OCI-LY7 (cell line): ENCODE results near the gene RASGRP4. TPM values are rescaled to one million over a fixed set of nuclear protein-coding genes. Genes with fewer than 3 reads are reported as not detected.
"Not testable (repeated sequence)": the region's sequence is repeated elsewhere in the genome, so short reads cannot be mapped to it uniquely, and the experiment has no call there.

Experiments
- Bru-seq: library from RNA; stranded (reverse); fragments of 400-500 nt; gene quantifications from one replicate; lab custom pipeline; 2021; lab: Mats Ljungman, UMichigan
- BruChase-seq, 2 experiments: library from RNA; stranded (reverse); fragments of 400-500 nt; gene quantifications; one replicate each; lab custom pipeline; 2021; lab: Mats Ljungman, UMichigan
- BruUV-seq: library from RNA; stranded (reverse); fragments of 400-500 nt; replicated peaks from 2 replicates; lab custom pipeline; 2021; lab: Mats Ljungman, UMichigan
- CTCF ChIA-PET: fragments of 300-600 bp; sonication (Branson Sonifier 250); formaldehyde crosslinking; loops from one replicate; lab custom pipeline; 2022; ENCODE audit warnings: antibody characterized with exemption; ENCODE audit not compliant: unreplicated experiment; lab: Charles Lee
- POLR2A ChIA-PET: fragments of 300-600 bp; sonication (Branson Sonifier 250); formaldehyde crosslinking; loops from one replicate; lab custom pipeline; 2022; ENCODE audit warnings: antibody characterized with exemption; lab: Charles Lee
- DNase-seq: peaks from one replicate; pipeline ENCODE4 v3.0.0-alpha.2; 2015; ENCODE audit warnings: low spot score
- H2AFZ ChIP-seq: fragments of 200-600 bp; sonication (generic), shearing (Covaris generic); 2 replicates; pipeline ENCODE4 v1.6.1; 2014; ENCODE audit warnings: mild to moderate bottlenecking, antibody characterized with exemption, low read length, moderate library complexity
- H3K27ac ChIP-seq: fragments of 200-600 bp; sonication (generic); 2 replicates; pipeline ENCODE4 v1.5.1; 2014; ENCODE audit warnings: mixed run types, low read depth, mild to moderate bottlenecking, moderate library complexity, low read length, inconsistent platforms; ENCODE audit not compliant: poor library complexity, severe bottlenecking
- H3K36me3 ChIP-seq: fragments of 200-600 bp; sonication (generic); 2 replicates; pipeline ENCODE4 v1.6.1; 2014; ENCODE audit warnings: mild to moderate bottlenecking, antibody characterized with exemption, low read length, moderate library complexity, mixed read lengths; ENCODE audit not compliant: insufficient read depth
- H3K4me1 ChIP-seq: fragments of 200-600 bp; sonication (generic); 2 replicates; pipeline ENCODE4 v1.5.1; 2014; ENCODE audit warnings: mild to moderate bottlenecking, low read length; ENCODE audit not compliant: insufficient read depth, poor library complexity, severe bottlenecking
- H3K4me2 ChIP-seq: fragments of 200-600 bp; sonication (generic); 2 replicates; pipeline ENCODE4 v1.6.1; 2014; ENCODE audit warnings: mild to moderate bottlenecking, low read length
- H3K4me3 ChIP-seq: fragments of 200-600 bp; sonication (generic); 2 replicates; pipeline ENCODE4 v1.5.1; 2014; ENCODE audit warnings: mild to moderate bottlenecking, low read depth, low read length; ENCODE audit not compliant: poor library complexity, severe bottlenecking
- H3K79me2 ChIP-seq: fragments of 200-600 bp; sonication (generic); 2 replicates; pipeline ENCODE4 v1.6.1; 2016; ENCODE audit warnings: low read depth, mild to moderate bottlenecking, low read length, moderate library complexity, mixed read lengths; ENCODE audit not compliant: insufficient read depth
- H3K9me2 ChIP-seq: fragments of 200-600 bp; sonication (generic); 2 replicates; pipeline ENCODE4 v1.6.1; 2016; ENCODE audit warnings: mild to moderate bottlenecking, low read length, mixed read lengths; ENCODE audit not compliant: insufficient read depth
- H3K9me3 ChIP-seq: fragments of 200-600 bp; sonication (generic); 2 replicates; pipeline ENCODE4 v1.6.1; 2014; ENCODE audit warnings: mild to moderate bottlenecking, mixed run types, low read length, mixed read lengths
- H4K20me1 ChIP-seq: fragments of 200-600 bp; sonication (generic); 2 replicates; pipeline ENCODE4 v1.6.1; 2014; ENCODE audit warnings: mild to moderate bottlenecking, antibody characterized with exemption, low read length, moderate library complexity, mixed read lengths; ENCODE audit not compliant: insufficient read depth
- CTCF ChIP-seq: fragments of 200-600 bp; sonication (generic); conservative IDR thresholded peaks from 2 replicates; pipeline ENCODE4 v1.5.1; 2014; ENCODE audit warnings: mild to moderate bottlenecking, antibody characterized with exemption, low read length, moderate library complexity, mixed read lengths
- EZH2phosphoT487 ChIP-seq: fragments of 200-600 bp; sonication (generic); IDR thresholded peaks from 2 replicates; pipeline ENCODE4 v1.6.1; 2018; ENCODE audit warnings: low read depth, borderline replicate concordance, mild to moderate bottlenecking, mixed run types, antibody characterized with exemption, low read length, moderate library complexity, mixed read lengths
- intact Hi-C: fragments of 100-400 bp; cut with micrococcal nuclease; formaldehyde crosslinking; loops from one replicate; pipeline ENCODE4 v1.10.0; 2022; ENCODE audit not compliant: unreplicated experiment
- long read RNA-seq: library from polyadenylated mRNA; stranded (forward); transcript quantifications from one replicate; pipeline ENCODE4 v2.0.0, GENCODE V29; 2022
- total RNA-seq, 2 experiments: library from RNA; depleted of rRNA in 1 of 2; stranded (reverse); fragments of >200 nt in 1 of 2; shearing (Covaris generic) in 1 of 2; gene quantifications; 2 replicates each; pipeline ENCODE4 v1.2.3, GENCODE V29; 2014 to 2022

RASGRP4 gene
- total RNA-seq (2014; rRNA removed; shearing (Covaris generic)), result not detected in 2 replicates
- not detected in 2 replicates for total RNA-seq (2022)
- not detected for Bru-seq, nascent RNA
- BruChase-seq, experiment 1, labeled RNA remaining after a 6-hour chase, result not detected
- BruChase-seq, experiment 2, labeled RNA remaining after a 2-hour chase, result not detected
- long read RNA-seq, result 0 reads

- no peak within 1 kb of the TSS for H3K4me3 ChIP-seq
- DNase-seq, result no peak
- H3K36me3 ChIP-seq, result no peaks in the 10 kb centered on the region
- no TSS peak for BruUV-seq
- no peaks in the 10 kb centered on the region for H3K4me1 ChIP-seq
- CTCF ChIA-PET, result interaction anchor here (0.6 kb wide), 1 partner anchor 222 kb away, joined by 3 read pairs; the partner anchor contains the start of gene ACTN4
- H3K27ac ChIP-seq, result no peak within 1 kb of the TSS
- no peaks in the 10 kb centered on the region for H4K20me1 ChIP-seq
- 0 out of 2 replicates have a peak within 1 kb of the TSS, but pooled peaks have one; percentile 0 for H3K4me2 ChIP-seq
- TF ChIP-seq CTCF (no peak), EZH2phosphoT487 (no peak)
- no peaks in the 10 kb centered on the region for H3K79me2 ChIP-seq
- POLR2A ChIA-PET, result interaction anchor here (0.6 kb wide), 2 partner anchors 134 to 154 kb away, joined by 3 read pairs; no protein-coding TSS in a partner anchor
- no peak within 1 kb of the TSS for H2AFZ ChIP-seq
- H3K9me3 ChIP-seq, result no peaks in the 10 kb centered on the region
- no peaks in the 10 kb centered on the region for H3K9me2 ChIP-seq
- intact Hi-C loops, result no loop called here
Observed at GRCh38 chr19:38425810-38426466, at the start of gene RASGRP4. Gene RASGRP4, minus strand, starts transcription at chr19:38426219. Its CDS starts 128 bp downstream, at chr19:38426091.

- TF ChIP-seq EZH2phosphoT487 (no peak), CTCF (no peak)
- H3K4me2 ChIP-seq, result no peak overlapping the region
- H4K20me1 ChIP-seq, result no peaks in the 10 kb centered on the region
- no peak overlapping the region for H3K27ac ChIP-seq
- H2AFZ ChIP-seq, result no peak overlapping the region
- POLR2A ChIA-PET, result no interaction called here
- H3K9me2 ChIP-seq, result no peaks in the 10 kb centered on the region
- DNase-seq, result no peak
- no peaks in the 10 kb centered on the region for H3K79me2 ChIP-seq
- BruUV-seq, result no TSS peak
- CTCF ChIA-PET, result no interaction called here
- no peaks in the 10 kb centered on the region for H3K4me1 ChIP-seq
- no peaks in the 10 kb centered on the region for H3K9me3 ChIP-seq
- no peaks in the 10 kb centered on the region for H3K36me3 ChIP-seq
- H3K4me3 ChIP-seq, result no peak overlapping the region
- intact Hi-C loops, result no loop called here
Observed at GRCh38 chr19:38475176-38475575, 49.2 kb upstream of the RASGRP4 start.

- BruUV-seq, result no TSS peak
- TF ChIP-seq EZH2phosphoT487, result no peak
- TF ChIP-seq CTCF, result no peak
- H3K36me3 ChIP-seq, result no peaks in the 10 kb centered on the region
Observed at GRCh38 chr19:38473201-38473600, 47.2 kb upstream of the RASGRP4 start.

GRCh38 chr19:38472725-38473124 is 46.7 kb upstream of the RASGRP4 start:
- BruUV-seq, H3K36me3 ChIP-seq, H2AFZ ChIP-seq, POLR2A ChIA-PET, H3K79me2 ChIP-seq, H3K9me2 ChIP-seq, intact Hi-C loops, CTCF ChIA-PET, H3K9me3 ChIP-seq, DNase-seq, H3K4me1 ChIP-seq, H4K20me1 ChIP-seq, H3K27ac ChIP-seq, H3K4me2 ChIP-seq, H3K4me3 ChIP-seq: not testable (repeated sequence)

More at GRCh38 chr19:38473201-38473600, 47.2 kb upstream of the RASGRP4 start:
- no peak overlapping the region for H3K4me2 ChIP-seq
- no peak for DNase-seq
- no peak overlapping the region for H3K27ac ChIP-seq
- intact Hi-C loops, result no loop called here
- H3K4me1 ChIP-seq, result no peaks in the 10 kb centered on the region
- H3K79me2 ChIP-seq, result no peaks in the 10 kb centered on the region
- POLR2A ChIA-PET, result no interaction called here
- H2AFZ ChIP-seq, result no peak overlapping the region
- no peaks in the 10 kb centered on the region for H3K9me3 ChIP-seq
- H4K20me1 ChIP-seq, result no peaks in the 10 kb centered on the region
- H3K9me2 ChIP-seq, result no peaks in the 10 kb centered on the region
- no peak overlapping the region for H3K4me3 ChIP-seq
- CTCF ChIA-PET, result no interaction called here
